Stomach (tissue), 9 donors: ENCODE results near the gene S1PR4. TPM values are rescaled to one million over a fixed set of nuclear protein-coding genes. Genes with fewer than 3 reads are reported as not detected.
A peak's percentile ranks its signal among the peaks of the same experiment; 100 is the strongest.

Experiments used
- DNase-seq, 2 donors: peaks; one replicate each; pipeline versions ENCODE4 v3.0.0 to v3.0.0-alpha.2; 2013 to 2019
- H3K27ac ChIP-seq, 5 donors: fragments of 200-600 bp in 4 of 5; sonication (generic) in 4 of 5; one replicate each; pipeline ENCODE4 v1.5.1; 2013 to 2019; ENCODE audit warnings: mild to moderate bottlenecking in 1 of 5, moderate library complexity in 1 of 5
- H3K27me3 ChIP-seq, 3 donors: fragments of 200-600 bp; sonication (generic); one replicate each; pipeline ENCODE4 v1.5.1; 2017 to 2019; ENCODE audit warnings: mixed run types in 1 of 3
- H3K36me3 ChIP-seq, 4 donors: fragments of 200-600 bp; sonication (generic); 1 replicate in 3 of 4; 2 replicates in 1 of 4; pipeline ENCODE4 v1.5.1; 2016 to 2019
- H3K4me1 ChIP-seq, 4 donors: fragments of 200-600 bp; sonication (generic); one replicate each; pipeline ENCODE4 v1.5.1; 2016 to 2019
- H3K4me3 ChIP-seq, 4 donors: fragments of 200-600 bp; sonication (generic) in 3 of 4; one replicate each; pipeline ENCODE4 v1.5.1; 2016 to 2019; ENCODE audit warnings: mild to moderate bottlenecking in 1 of 4
- H3K9me3 ChIP-seq, 4 donors: fragments of 200-600 bp; sonication (generic); one replicate each; pipeline ENCODE4 v1.5.1; 2016 to 2019
- EP300 ChIP-seq: sonication (generic); formaldehyde crosslinking; IDR thresholded peaks from one replicate; pipeline ENCODE4 v1.6.1; 2017; ENCODE audit warnings: antibody characterized with exemption
- POLR2A ChIP-seq, 4 donors: fragments of 450-650 bp; IDR thresholded peaks; one replicate each; pipeline ENCODE4 v1.6.1; 2016; ENCODE audit warnings: antibody characterized with exemption in 4 of 4, control low read depth in 2 of 4, mild to moderate bottlenecking in 1 of 4, moderate library complexity in 1 of 4
- POLR2AphosphoS5 ChIP-seq, 3 donors: sonication (generic); formaldehyde crosslinking; IDR thresholded peaks; one replicate each; pipeline ENCODE4 v1.6.1; 2016; ENCODE audit warnings: antibody characterized with exemption in 3 of 3
- WGBS, 5 donors: extraction: QIAGEN DNeasy Blood & Tissue Kit in 3 of 5; methylation state at CpG; one replicate each; pipeline versions ENCODE4 v1.1.5 to v1.1.7; 2013 to 2018; 5-methylcytosine and 5-hydroxymethylcytosine counted together
- intact Hi-C: fragments of 100-400 bp; cut with DNase I; formaldehyde crosslinking; loops from one replicate; pipeline ENCODE4 v1.15.1; 2023; ENCODE audit warnings: low total_unique reads
- polyA plus RNA-seq, 3 donors: library from polyadenylated mRNA; stranded (reverse); fragments of 200-250 nt; gene quantifications; one replicate each; pipeline ENCODE4 v1.2.3, GENCODE V29; 2013
- total RNA-seq, 5 donors: library from RNA; depleted of rRNA; stranded (reverse); fragments of >200 nt; gene quantifications; one replicate each; pipeline versions ENCODE4 v1.1.0 to v1.2.3, GENCODE V29; 2014 to 2016
- TF ChIP-seq, protein P1 (sequence below), 7 experiments: fragments of 450-650 bp in 4 of 7; fragments of 200-600 bp in 3 of 7; sonication (generic) in 3 of 7; IDR thresholded peaks; one replicate each; pipeline ENCODE4 v1.5.1; 2016 to 2019; ENCODE audit warnings: antibody characterized with exemption in 7 of 7, control low read depth in 2 of 7, mild to moderate bottlenecking in 1 of 7
- donor health status: healthy with polysubstance abuse.
- donor health status: Bipolar disorder and iron deficiency.
- donor health status: healthy.

S1PR4 gene
- total and polyA plus RNA-seq, 8 donors = 1.3 to 22.2 (median 3.4) TPM; not detected in 2

DNA sequence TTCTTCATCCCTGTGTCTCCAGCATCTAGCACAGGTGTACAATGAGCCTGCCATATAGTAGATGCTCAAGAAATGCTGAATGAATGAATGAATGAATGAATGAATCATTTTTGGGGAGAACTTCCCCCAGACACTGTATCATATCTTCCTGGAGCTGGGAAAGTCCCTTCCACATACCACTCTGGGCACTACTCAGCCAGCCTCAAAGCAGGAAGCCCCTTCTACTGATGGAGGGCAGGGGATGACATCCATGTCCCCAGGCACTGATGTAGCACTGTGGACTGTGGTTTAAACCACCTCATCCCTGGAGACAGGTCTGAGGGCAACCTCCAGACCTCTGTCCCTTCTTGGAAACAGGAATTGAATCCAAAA, 37.9 kb upstream of the S1PR4 start:
- Histone ChIP-seq H3K9me3 (no peaks in the 10 kb centered on the region), H3K4me1 (peaks cover 0 to 38% (median 26%) of the 10 kb centered on the region in 4 donors), H3K4me3 (no peak overlapping the region), H3K27me3 (peaks cover 0 to 10% (median 0%) of the 10 kb centered on the region in 3 donors), H3K27ac (peak overlapping the region in 2 of 5 donors; percentile 63 to 74), H3K36me3 (no peaks in the 10 kb centered on the region)
- intact Hi-C loops = no loop called here
- TF ChIP-seq, protein P1, sequence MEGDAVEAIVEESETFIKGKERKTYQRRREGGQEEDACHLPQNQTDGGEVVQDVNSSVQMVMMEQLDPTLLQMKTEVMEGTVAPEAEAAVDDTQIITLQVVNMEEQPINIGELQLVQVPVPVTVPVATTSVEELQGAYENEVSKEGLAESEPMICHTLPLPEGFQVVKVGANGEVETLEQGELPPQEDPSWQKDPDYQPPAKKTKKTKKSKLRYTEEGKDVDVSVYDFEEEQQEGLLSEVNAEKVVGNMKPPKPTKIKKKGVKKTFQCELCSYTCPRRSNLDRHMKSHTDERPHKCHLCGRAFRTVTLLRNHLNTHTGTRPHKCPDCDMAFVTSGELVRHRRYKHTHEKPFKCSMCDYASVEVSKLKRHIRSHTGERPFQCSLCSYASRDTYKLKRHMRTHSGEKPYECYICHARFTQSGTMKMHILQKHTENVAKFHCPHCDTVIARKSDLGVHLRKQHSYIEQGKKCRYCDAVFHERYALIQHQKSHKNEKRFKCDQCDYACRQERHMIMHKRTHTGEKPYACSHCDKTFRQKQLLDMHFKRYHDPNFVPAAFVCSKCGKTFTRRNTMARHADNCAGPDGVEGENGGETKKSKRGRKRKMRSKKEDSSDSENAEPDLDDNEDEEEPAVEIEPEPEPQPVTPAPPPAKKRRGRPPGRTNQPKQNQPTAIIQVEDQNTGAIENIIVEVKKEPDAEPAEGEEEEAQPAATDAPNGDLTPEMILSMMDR (IDR thresholded peaks at IDR 0.05) = no peak
- TF ChIP-seq POLR2AphosphoS5 (IDR thresholded peaks at IDR 0.05) = no peak
- no peak for DNase-seq

DNA sequence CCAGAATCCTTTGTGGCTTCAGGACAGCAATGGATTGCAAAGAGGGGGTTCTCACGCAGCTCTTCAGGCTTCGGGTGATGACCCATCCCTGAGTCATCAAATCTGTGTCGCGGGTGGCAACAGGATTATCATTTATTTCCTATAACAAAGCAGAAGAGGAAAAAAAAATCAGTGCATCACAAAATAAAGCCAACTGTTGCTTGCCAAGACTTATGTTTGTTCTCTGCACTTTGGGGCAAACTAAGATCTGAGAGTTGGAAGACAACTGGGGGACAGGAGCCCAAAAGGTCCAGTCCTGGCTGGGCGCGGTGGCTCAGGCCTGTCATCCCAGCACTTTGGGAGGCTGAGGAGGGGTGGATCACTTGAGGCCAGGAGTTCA, 36.3 kb upstream of the S1PR4 start:
- intact Hi-C loops = no loop called here
- Histone ChIP-seq H3K4me1 (peaks cover 0 to 34% (median 14%) of the 10 kb centered on the region in 4 donors), H3K4me3 (no peak overlapping the region), H3K9me3 (no peaks in the 10 kb centered on the region), H3K36me3 (no peaks in the 10 kb centered on the region), H3K27me3 (peaks cover 0 to 13% (median 0%) of the 10 kb centered on the region in 3 donors), H3K27ac (peak overlapping the region; percentile 34 to 74 (median 53))
- TF ChIP-seq EP300 (no peak), POLR2AphosphoS5 (IDR thresholded peaks at IDR 0.05) (no peak), POLR2A (IDR thresholded peaks at IDR 0.05) (no peak)
- TF ChIP-seq, protein P1 (IDR thresholded peaks at IDR 0.05) = no peak
- 41 to 50% (median 43%) methylated on average over 6 of the region's 6 CpGs for WGBS, 5 donors
- no peak for DNase-seq

DNA sequence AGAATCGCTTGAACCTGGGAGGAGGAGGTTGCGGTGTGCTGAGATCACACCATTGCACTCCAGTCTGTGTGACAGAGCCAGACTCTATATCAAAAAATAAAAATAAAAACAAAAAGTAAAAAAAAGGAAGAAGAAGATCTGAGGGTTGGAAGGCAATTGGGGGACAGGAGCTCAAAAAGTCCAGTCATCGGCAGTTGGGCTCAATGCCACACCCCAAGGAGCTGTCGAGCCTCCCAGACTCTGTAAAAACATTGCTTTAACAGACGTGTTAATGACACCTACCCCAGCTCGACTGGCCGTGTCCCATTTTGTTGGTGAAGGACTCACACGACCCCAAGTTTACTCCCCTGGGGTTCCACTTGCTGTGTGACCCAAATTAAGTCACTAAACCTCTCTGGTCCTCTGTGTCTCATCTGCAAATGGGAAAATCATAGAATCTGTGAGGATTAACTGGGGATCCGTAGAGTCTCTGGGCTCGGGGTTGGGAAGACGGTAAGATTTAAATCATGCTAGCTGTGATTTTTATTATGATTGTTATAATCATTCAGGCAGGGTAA, 35.7 kb upstream of the S1PR4 start:
- Histone ChIP-seq H3K9me3 (no peaks in the 10 kb centered on the region), H3K27me3 (peaks cover 0 to 13% (median 0%) of the 10 kb centered on the region in 3 donors), H3K27ac (peak overlapping the region; percentile 34 to 74 (median 53)), H3K36me3 (no peaks in the 10 kb centered on the region), H3K4me1 (peaks cover 0 to 34% (median 13%) of the 10 kb centered on the region in 4 donors), H3K4me3 (no peak overlapping the region)
- no peak for TF ChIP-seq EP300
- no peak for TF ChIP-seq POLR2AphosphoS5 (IDR thresholded peaks at IDR 0.05)
- TF ChIP-seq, protein P1 (IDR thresholded peaks at IDR 0.05) = no peak
- no peak for TF ChIP-seq POLR2A (IDR thresholded peaks at IDR 0.05)
- no peak for DNase-seq
- intact Hi-C loops = no loop called here
- 67 to 72% (median 68%) methylated on average over 11 of the region's 11 CpGs for WGBS, 5 donors

DNA sequence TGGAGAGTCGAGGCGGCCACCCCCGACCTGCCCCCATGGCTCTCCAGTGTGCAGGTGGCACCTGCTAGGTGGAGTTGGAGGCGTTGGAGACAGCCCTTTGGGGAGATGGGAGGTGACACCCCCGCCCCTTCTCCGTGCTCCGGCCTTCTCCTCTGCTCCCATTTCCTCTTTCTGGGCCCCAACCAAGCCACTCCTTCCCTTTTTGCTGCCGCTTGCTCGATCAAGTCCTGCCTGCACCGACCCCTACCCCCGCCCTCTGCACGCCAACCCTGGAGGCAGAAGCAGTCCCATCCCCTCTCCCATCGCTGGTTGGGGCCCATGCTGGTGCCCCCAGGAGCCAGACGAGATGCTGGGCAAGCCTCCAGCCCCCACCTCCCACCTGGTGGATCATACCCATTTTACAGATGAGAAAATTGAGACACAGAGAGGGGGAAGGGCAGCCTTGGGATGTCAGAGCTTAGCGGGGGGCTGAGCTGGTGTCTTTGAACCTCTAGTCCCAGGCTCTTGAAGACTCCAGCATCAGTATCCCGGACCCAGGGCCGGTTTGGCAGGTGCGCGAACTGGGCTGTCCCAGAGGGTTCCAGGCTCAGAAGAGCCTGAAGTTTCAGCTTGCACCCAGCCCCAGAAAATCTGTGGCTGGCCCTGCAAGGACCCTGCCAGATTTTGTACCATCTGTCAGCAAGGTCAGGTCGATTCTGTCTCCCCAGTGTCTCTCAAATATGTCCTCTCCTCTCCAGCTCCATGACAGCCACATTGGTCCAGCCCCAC, 32.5 kb upstream of the S1PR4 start:
- WGBS, 5 donors = 64 to 80% (median 74%) methylated on average over 20 of the region's 20 CpGs
- Histone ChIP-seq H3K4me1 (peaks cover 0 to 27% (median 12%) of the 10 kb centered on the region in 4 donors), H3K4me3 (no peak overlapping the region), H3K9me3 (no peaks in the 10 kb centered on the region), H3K36me3 (peaks cover 0 to 20% (median 7%) of the 10 kb centered on the region in 4 donors), H3K27ac (peak overlapping the region in 2 of 5 donors; percentile 14 to 24), H3K27me3 (peaks cover 0 to 33% (median 4%) of the 10 kb centered on the region in 3 donors)
- intact Hi-C loops = no loop called here
- TF ChIP-seq, protein P1 (IDR thresholded peaks at IDR 0.05) = no peak
- TF ChIP-seq POLR2AphosphoS5 (IDR thresholded peaks at IDR 0.05) (no peak), EP300 (no peak), POLR2A (IDR thresholded peaks at IDR 0.05) (no peak)
- no peak for DNase-seq
